ENCODE results near the gene NRN1L. TPM values are rescaled to one million over a fixed set of nuclear protein-coding genes. Genes with fewer than 3 reads are reported as not detected.

NRN1L gene
- total RNA-seq, 4 donors from 2014 or later, result 4.3 to 5.6 (median 4.7) TPM; not detected in 1

DNA sequence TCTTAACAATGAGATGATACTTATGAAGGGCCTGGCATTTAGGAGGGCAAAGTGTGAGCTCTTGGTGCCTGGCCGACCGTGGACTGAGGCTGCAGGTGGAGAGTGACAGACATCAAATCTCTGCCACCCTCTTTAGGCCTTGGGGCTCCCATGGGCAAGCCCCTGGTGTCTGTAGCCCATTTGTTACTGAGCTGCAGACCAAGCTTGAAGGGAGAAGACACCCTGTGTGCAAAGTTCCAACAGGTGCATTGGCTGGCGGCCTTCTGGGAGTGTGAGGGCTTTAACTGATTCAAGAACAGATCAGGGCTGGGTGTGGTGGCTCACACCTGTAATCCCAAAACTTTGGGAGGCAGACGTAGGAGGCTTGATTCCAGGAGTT, 47.8 kb downstream of the NRN1L start:
- WGBS, result 95% methylated on average over 2 of the region's 4 CpGs
- no peaks in the 10 kb centered on the region for H3K9me3 ChIP-seq
- TF ChIP-seq POLR2AphosphoS5 (IDR thresholded peaks at IDR 0.05), result no peak
- no peak overlapping the region for H3K27ac ChIP-seq
- no peak for DNase-seq (ENCODE audit: low spot score in 2 of 2)
- peaks cover 26% of the 10 kb centered on the region for H3K4me1 ChIP-seq
- no peak overlapping the region for H3K4me3 ChIP-seq
- peaks cover 30% of the 10 kb centered on the region for H3K36me3 ChIP-seq
- H3K27me3 ChIP-seq, result no peaks in the 10 kb centered on the region

DNA sequence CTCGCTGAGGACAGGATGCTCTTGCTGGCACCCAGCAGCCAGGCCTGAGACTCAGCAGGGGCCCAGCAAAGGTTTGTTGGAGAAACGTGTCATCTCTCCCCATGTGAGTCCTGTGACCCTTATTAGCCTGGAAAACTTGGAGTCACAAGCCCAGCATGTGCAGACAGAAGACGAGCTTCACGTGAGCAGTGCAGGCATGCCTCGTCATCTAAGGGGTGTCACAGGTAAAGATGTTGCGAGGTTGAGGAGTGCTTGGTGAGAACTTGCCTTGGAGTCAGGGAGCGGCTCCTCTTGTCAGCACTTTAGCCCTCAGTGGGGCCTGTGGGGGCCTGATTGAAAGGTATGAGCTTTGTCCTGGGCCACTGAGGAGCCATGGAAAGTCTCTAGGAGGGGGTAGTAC, 49.1 kb downstream of the NRN1L start:
- DNase-seq (ENCODE audit: low spot score in 2 of 2), result no peak
- Histone ChIP-seq H3K27ac (no peak overlapping the region), H3K4me3 (no peak overlapping the region), H3K36me3 (peaks cover 22% of the 10 kb centered on the region), H3K4me1 (peaks cover 19% of the 10 kb centered on the region), H3K27me3 (no peaks in the 10 kb centered on the region), H3K9me3 (no peaks in the 10 kb centered on the region)
- no peak for TF ChIP-seq POLR2A (IDR thresholded peaks at IDR 0.05)
- TF ChIP-seq EP300 (IDR thresholded peaks at IDR 0.05), result no peak
- TF ChIP-seq POLR2AphosphoS5 (IDR thresholded peaks at IDR 0.05), result no peak
- TF ChIP-seq, protein P1, sequence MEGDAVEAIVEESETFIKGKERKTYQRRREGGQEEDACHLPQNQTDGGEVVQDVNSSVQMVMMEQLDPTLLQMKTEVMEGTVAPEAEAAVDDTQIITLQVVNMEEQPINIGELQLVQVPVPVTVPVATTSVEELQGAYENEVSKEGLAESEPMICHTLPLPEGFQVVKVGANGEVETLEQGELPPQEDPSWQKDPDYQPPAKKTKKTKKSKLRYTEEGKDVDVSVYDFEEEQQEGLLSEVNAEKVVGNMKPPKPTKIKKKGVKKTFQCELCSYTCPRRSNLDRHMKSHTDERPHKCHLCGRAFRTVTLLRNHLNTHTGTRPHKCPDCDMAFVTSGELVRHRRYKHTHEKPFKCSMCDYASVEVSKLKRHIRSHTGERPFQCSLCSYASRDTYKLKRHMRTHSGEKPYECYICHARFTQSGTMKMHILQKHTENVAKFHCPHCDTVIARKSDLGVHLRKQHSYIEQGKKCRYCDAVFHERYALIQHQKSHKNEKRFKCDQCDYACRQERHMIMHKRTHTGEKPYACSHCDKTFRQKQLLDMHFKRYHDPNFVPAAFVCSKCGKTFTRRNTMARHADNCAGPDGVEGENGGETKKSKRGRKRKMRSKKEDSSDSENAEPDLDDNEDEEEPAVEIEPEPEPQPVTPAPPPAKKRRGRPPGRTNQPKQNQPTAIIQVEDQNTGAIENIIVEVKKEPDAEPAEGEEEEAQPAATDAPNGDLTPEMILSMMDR (IDR thresholded peaks at IDR 0.05), result no peak
- WGBS, result 67% methylated on average over 1 of the region's 7 CpGs

DNA sequence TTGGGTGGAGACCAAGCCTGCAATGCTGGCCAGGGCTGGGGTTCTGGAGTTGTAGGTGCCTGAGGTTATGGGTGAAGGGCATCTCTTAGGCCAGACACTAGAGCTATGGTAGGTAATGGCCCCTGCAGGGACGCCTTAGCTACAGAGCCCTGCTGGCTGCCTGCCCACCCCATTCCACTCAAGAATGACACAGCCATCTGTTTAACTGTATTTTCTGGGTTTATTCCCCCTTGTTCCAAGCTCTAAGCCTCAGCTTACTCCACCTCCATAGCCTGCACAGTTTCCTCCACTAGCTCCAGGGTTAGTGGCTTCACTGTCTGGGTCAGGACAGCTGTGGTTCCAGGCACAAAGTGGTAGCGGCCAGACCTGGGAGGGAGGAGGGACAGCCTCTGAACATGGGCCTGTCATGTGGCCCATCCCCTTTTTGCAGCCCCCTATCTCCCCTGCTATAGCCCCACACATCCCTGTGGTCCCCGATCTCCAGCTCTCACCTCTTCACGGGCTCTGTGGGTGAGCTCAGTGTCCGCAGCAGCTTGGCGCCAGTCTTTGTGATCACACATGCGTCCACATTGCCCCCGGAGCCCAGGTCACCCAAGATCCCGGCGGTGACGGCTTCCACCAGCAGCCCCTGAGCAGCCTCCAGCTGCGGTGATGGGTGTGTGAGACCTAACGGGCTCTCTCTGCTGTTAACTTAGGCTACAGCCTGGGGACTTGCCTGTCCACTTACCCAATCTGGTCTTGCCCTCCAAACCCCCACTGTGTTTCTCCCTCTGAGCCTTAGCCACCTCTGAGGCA, 49.8 kb downstream of the NRN1L start:
- Histone ChIP-seq H3K36me3 (peaks cover 19% of the 10 kb centered on the region), H3K4me1 (peaks cover 19% of the 10 kb centered on the region), H3K9me3 (no peaks in the 10 kb centered on the region), H3K4me3 (peak overlapping the region; percentile 85), H3K27me3 (no peaks in the 10 kb centered on the region), H3K27ac (no peak overlapping the region)
- no peak for TF ChIP-seq EP300 (IDR thresholded peaks at IDR 0.05)
- no peak for TF ChIP-seq POLR2A (IDR thresholded peaks at IDR 0.05)
- TF ChIP-seq, protein P1 (IDR thresholded peaks at IDR 0.05), result no peak
- no peak for TF ChIP-seq POLR2AphosphoS5 (IDR thresholded peaks at IDR 0.05)
- no peak for DNase-seq (ENCODE audit: low spot score in 2 of 2)
- WGBS, result 63% methylated on average over 13 of the region's 13 CpGs

DNA sequence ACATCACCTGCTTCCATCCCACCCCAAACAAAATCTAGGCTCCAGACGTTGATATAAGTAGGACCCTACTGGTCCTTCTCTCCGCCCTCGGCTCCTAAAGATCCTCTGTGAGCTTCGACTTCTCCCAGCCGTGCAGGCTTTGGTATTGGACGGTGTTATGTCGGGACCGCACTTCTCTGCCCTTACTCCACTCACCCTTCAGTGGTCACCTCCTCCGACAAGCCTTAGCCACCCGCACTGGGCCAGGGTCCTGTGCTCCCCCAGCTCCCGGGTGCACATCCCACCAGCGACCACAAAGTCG, 50.4 kb downstream of the NRN1L start:
- peak in 1 of 2 donors; percentile 81 for DNase-seq (ENCODE audit: low spot score in 2 of 2)

DNA sequence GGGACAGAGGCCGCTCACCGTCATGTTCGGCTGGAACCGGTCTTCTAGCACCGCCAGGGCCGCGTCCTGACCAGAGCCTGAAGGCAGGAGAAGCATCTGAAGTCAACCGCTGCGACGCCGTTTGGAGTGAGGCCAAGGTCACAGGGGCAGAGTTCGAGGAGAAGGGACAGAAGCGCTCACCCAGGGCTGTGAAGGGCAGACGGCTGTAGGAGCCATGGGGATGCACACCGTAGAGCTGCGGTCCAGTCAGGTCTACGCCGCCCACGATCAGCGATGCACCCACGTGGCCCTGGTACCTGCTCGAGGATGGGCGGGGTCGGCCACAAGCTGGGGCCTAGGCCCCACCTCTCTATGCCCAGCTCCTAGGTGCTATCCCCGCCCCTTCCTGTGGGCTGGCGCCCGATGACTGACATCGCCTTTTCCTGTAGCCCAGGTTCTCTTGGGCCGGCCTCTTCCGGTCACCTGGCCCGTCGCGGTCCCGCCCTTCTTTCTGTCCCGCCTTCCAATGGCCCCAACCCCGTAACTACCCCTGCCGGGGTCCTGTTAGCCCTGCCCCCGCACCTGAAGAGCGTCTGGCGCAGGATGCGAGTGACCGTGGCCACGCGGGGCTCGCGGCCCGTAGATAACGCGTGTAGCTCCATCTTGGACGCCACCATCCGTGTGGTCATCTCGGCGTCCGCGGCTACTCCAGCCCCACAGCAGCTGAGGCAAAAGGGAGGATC, 50.9 kb downstream of the NRN1L start:
- Histone ChIP-seq H3K27me3 (no peaks in the 10 kb centered on the region), H3K27ac (peak overlapping the region; percentile 92), H3K4me3 (peak overlapping the region; percentile 85), H3K36me3 (peaks cover 13% of the 10 kb centered on the region), H3K9me3 (no peaks in the 10 kb centered on the region), H3K4me1 (peaks cover 19% of the 10 kb centered on the region)
- 2% methylated on average over 31 of the region's 55 CpGs for WGBS
- DNase-seq (ENCODE audit: low spot score in 2 of 2), result peak; percentile 97
- TF ChIP-seq POLR2AphosphoS5 (IDR thresholded peaks at IDR 0.05) (peak; percentile 41 to 93 (median 89)), EP300 (IDR thresholded peaks at IDR 0.05) (no peak), POLR2A (IDR thresholded peaks at IDR 0.05) (peak; percentile 16 to 39)
- TF ChIP-seq, protein P1 (IDR thresholded peaks at IDR 0.05), result no peak

More for the DNA sequence above, 50.4 kb downstream of the NRN1L start:
- peaks cover 17% of the 10 kb centered on the region for H3K36me3 ChIP-seq
- H3K27me3 ChIP-seq, result no peaks in the 10 kb centered on the region
- TF ChIP-seq POLR2AphosphoS5 (IDR thresholded peaks at IDR 0.05) (no peak), EP300 (IDR thresholded peaks at IDR 0.05) (no peak), POLR2A (IDR thresholded peaks at IDR 0.05) (no peak)
- TF ChIP-seq, protein P1 (IDR thresholded peaks at IDR 0.05), result no peak
- no peaks in the 10 kb centered on the region for H3K9me3 ChIP-seq
- peak overlapping the region; percentile 85 for H3K4me3 ChIP-seq
- WGBS, result 29% methylated on average over 13 of the region's 13 CpGs
- peaks cover 19% of the 10 kb centered on the region for H3K4me1 ChIP-seq
- H3K27ac ChIP-seq, result no peak overlapping the region

Other genes starting within 250 kb of the NRN1L start
- 1 to 10 TPM in 1 of 4 donors, under 1 TPM in 3; 0.19 to 2.3 (median 0.51) TPM for gene CARMIL2, start 239.7 kb upstream of the NRN1L start, total RNA-seq
- gene ACD, start 224.6 kb upstream of the NRN1L start, total RNA-seq, result 10 to 100 TPM; 17.6 to 33.9 (median 22.3) TPM
- gene PARD6A, start 223.9 kb upstream of the NRN1L start, total RNA-seq, result 1 to 10 TPM; 2.3 to 4.3 (median 3.4) TPM
- gene ENKD1, start 218.1 kb upstream of the NRN1L start, total RNA-seq, result 10 to 100 TPM; 10.1 to 33.6 (median 13.7) TPM
- gene C16orf86, start 218.1 kb upstream of the NRN1L start, total RNA-seq, result 1 to 10 TPM; 2.1 to 6.8 (median 3.6) TPM
- 10 to 100 TPM; 18.3 to 31.1 (median 25.9) TPM for gene GFOD2, start 165.6 kb upstream of the NRN1L start, total RNA-seq
- 10 to 100 TPM; 18.4 to 35.2 (median 27.6) TPM for gene RANBP10, start 78.3 kb upstream of the NRN1L start, total RNA-seq
- gene TSNAXIP1, start 78.0 kb upstream of the NRN1L start, total RNA-seq, result 1 to 10 TPM in 2 of 4 donors, under 1 TPM in 2; 0.34 to 1.4 (median 0.87) TPM
- 10 to 100 TPM; 45.7 to 92.0 (median 76.4) TPM for gene THAP11, start 42.6 kb upstream of the NRN1L start, total RNA-seq
- gene NUTF2, start 38.0 kb upstream of the NRN1L start, total RNA-seq, result 100 to 1,000 TPM; 101 to 161 (median 113) TPM
- gene CENPT, start 37.2 kb upstream of the NRN1L start, total RNA-seq, result 100 to 1,000 TPM; 140 to 311 (median 201) TPM
- gene EDC4, start 11.8 kb upstream of the NRN1L start, total RNA-seq, result 100 to 1,000 TPM in 1 of 4 donors, 10 to 100 TPM in 3; 59.5 to 110 (median 68.0) TPM
- 10 to 100 TPM; 16.4 to 26.9 (median 24.5) TPM for gene PSKH1, start 8.4 kb downstream of the NRN1L start, total RNA-seq
- gene CTRL, start 47.0 kb downstream of the NRN1L start, total RNA-seq, result 1 to 10 TPM in 3 of 4 donors, under 1 TPM in 1; 0.55 to 2.7 (median 1.8) TPM
- 10 to 100 TPM; 13.5 to 31.2 (median 16.3) TPM for gene PSMB10, start 52.0 kb downstream of the NRN1L start, total RNA-seq
- gene LCAT, start 59.2 kb downstream of the NRN1L start, total RNA-seq, result 10 to 100 TPM; 10.6 to 61.4 (median 22.6) TPM
- 100 to 1,000 TPM in 1 of 4 donors, 10 to 100 TPM in 3; 31.2 to 165 (median 72.2) TPM for gene SLC12A4, start 83.8 kb downstream of the NRN1L start, total RNA-seq
- gene DPEP3, start 95.6 kb downstream of the NRN1L start, total RNA-seq, result not detected
- under 1 TPM in 1 of 4 donors, not detected in 3; 0.56 TPM for gene DPEP2, start 114.6 kb downstream of the NRN1L start, total RNA-seq
- gene DPEP2NB, start 131.0 kb downstream of the NRN1L start, total RNA-seq, result not detected
- gene DDX28, start 138.3 kb downstream of the NRN1L start, total RNA-seq, result 10 to 100 TPM in 2 of 4 donors, 1 to 10 TPM in 2; 9.0 to 22.5 (median 13.0) TPM
- 10 to 100 TPM; 14.4 to 21.6 (median 15.5) TPM for gene DUS2, start 138.4 kb downstream of the NRN1L start, total RNA-seq
- gene NFATC3, start 200.5 kb downstream of the NRN1L start, total RNA-seq, result 10 to 100 TPM; 32.7 to 58.1 (median 36.9) TPM